Common myeloid progenitor, CD34-positive (primary cell): ENCODE measurements around the gene RPS27.

Experiments used
- CTCF ChIA-PET: fragments of 350-600 bp; sonication (Branson Sonifier 250); formaldehyde crosslinking; loops from one replicate; lab custom pipeline; 2021; ENCODE audit warnings: antibody characterized with exemption; lab: Charles Lee
- POLR2A ChIA-PET: fragments of 350-600 bp; sonication (Branson Sonifier 250); formaldehyde crosslinking; loops from one replicate; lab custom pipeline; 2021; ENCODE audit warnings: antibody characterized with exemption; lab: Charles Lee
- DNase-seq, 3 donors: peaks; one replicate each; pipeline versions ENCODE4 v3.0.0 to v3.0.0-alpha.2; 2013
- H3K27ac ChIP-seq, 2 experiments: 1 replicate in 1 of 2; 2 replicates in 1 of 2; pipeline ENCODE4 v1.7.0; 2013; ENCODE audit warnings: inconsistent platforms in 2 of 2, low read length in 2 of 2, mild to moderate bottlenecking in 2 of 2, low read depth in 1 of 2, moderate library complexity in 1 of 2; ENCODE audit not compliant: severe bottlenecking in 2 of 2, insufficient read depth in 1 of 2, poor library complexity in 1 of 2
- H3K27me3 ChIP-seq, 5 experiments: replicated peaks in 2 of 5; 1 replicate in 3 of 5; 2 replicates in 2 of 5; pipeline versions ENCODE4 v1.6.1 to v1.7.0; 2013; ENCODE audit warnings: low read length in 4 of 5, mild to moderate bottlenecking in 2 of 5, moderate library complexity in 2 of 5, inconsistent platforms in 1 of 5; ENCODE audit not compliant: insufficient read depth in 5 of 5, control insufficient read depth in 4 of 5
- H3K36me3 ChIP-seq, 4 experiments: 1 replicate in 2 of 4; 2 replicates in 2 of 4; pipeline versions ENCODE4 v1.6.1 to v1.7.0; 2013; ENCODE audit warnings: low read length in 3 of 4, control low read depth in 1 of 4, mild to moderate bottlenecking in 1 of 4; ENCODE audit not compliant: control insufficient read depth in 4 of 4, insufficient read depth in 4 of 4
- H3K4me1 ChIP-seq, 4 experiments: 1 replicate in 3 of 4; 2 replicates in 1 of 4; pipeline versions ENCODE4 v1.6.1 to v1.7.1; 2013; ENCODE audit warnings: low read length in 3 of 4, mild to moderate bottlenecking in 3 of 4, control low read depth in 1 of 4, inconsistent platforms in 1 of 4, moderate library complexity in 1 of 4; ENCODE audit not compliant: control insufficient read depth in 4 of 4, insufficient read depth in 4 of 4; ENCODE audit errors: control extremely low read depth in 1 of 4
- H3K4me3 ChIP-seq, 7 experiments: 1 replicate in 4 of 7; 2 replicates in 3 of 7; pipeline versions ENCODE4 v1.5.1 to v1.7.0; 2013; ENCODE audit warnings: mild to moderate bottlenecking in 7 of 7, low read length in 6 of 7, moderate library complexity in 6 of 7, inconsistent platforms in 2 of 7, low read depth in 2 of 7, control low read depth in 1 of 7; ENCODE audit not compliant: insufficient read depth in 4 of 7, control insufficient read depth in 1 of 7; ENCODE audit errors: extremely low read depth in 1 of 7
- H3K9me3 ChIP-seq, 5 experiments: 1 replicate in 4 of 5; 2 replicates in 1 of 5; pipeline versions ENCODE4 v1.6.1 to v1.7.1; 2013; ENCODE audit warnings: low read length in 4 of 5, mild to moderate bottlenecking in 2 of 5, inconsistent platforms in 1 of 5, low read depth in 1 of 5, moderate library complexity in 1 of 5; ENCODE audit not compliant: control insufficient read depth in 4 of 5, insufficient read depth in 2 of 5; ENCODE audit errors: control extremely low read depth in 1 of 5
- WGBS: methylation state at CpG from one replicate; pipeline ENCODE4 v1.1.5; 2013; ENCODE audit not compliant: insufficient coverage; 5-methylcytosine and 5-hydroxymethylcytosine counted together

Gene RPS27

GRCh38 chr1:153984123-153984894 lies 6.3 kb upstream of the RPS27 start:
- H3K27me3 ChIP-seq: no peaks in the 10 kb centered on the region
- H3K27ac ChIP-seq: no peak overlapping the region
- H3K4me3 ChIP-seq: no peak overlapping the region
- peaks cover 14 to 27% (median 23%) of the 10 kb centered on the region in 4 experiments for H3K4me1 ChIP-seq
- 85% methylated on average over 4 of the region's 6 CpGs for WGBS
- CTCF ChIA-PET: interaction anchor here (1.0 to 6.3 kb wide), 9 partner anchors 10 to 187 kb away, joined by 3 to 65 read pairs (median 8); partner anchors contain the start of genes CREB3L4, DENND4B and JTB
- POLR2A ChIA-PET: interaction anchor here (0.8 to 1.8 kb wide), 2 partner anchors 18 to 61 kb away, joined by 3 to 7 read pairs; partner anchors contain the start of gene GATAD2B
- no peaks in the 10 kb centered on the region for H3K9me3 ChIP-seq
- H3K36me3 ChIP-seq: peaks cover 0 to 9% (median 5%) of the 10 kb centered on the region in 4 experiments
- peak in 2 of 3 donors; percentile 43 to 57 for DNase-seq

- peak overlapping the region; percentile 23 to 87 (median 66) for H3K4me3 ChIP-seq
- ChIA-PET POLR2A (interaction anchor here (0.7 to 2.8 kb wide), 4 partner anchors 8 to 63 kb away, joined by 5 to 17 read pairs (median 6); partner anchors contain the start of genes CREB3L4, DENND4B, GATAD2B and JTB), CTCF (interaction anchor here (0.9 to 6.3 kb wide), 16 partner anchors 11 to 358 kb away, joined by 3 to 65 read pairs (median 8); partner anchors contain the start of genes CREB3L4, DENND4B, JTB and SLC39A1)
- H3K27me3 ChIP-seq: no peaks in the 10 kb centered on the region
- H3K9me3 ChIP-seq: no peaks in the 10 kb centered on the region
- H3K4me1 ChIP-seq: peaks cover 14 to 32% (median 23%) of the 10 kb centered on the region in 4 experiments
- WGBS: 31% methylated on average over 6 of the region's 7 CpGs
- peak overlapping the region; percentile 54 to 80 for H3K27ac ChIP-seq
- peaks cover 0 to 9% (median 5%) of the 10 kb centered on the region in 4 experiments for H3K36me3 ChIP-seq
- peak; percentile 78 to 88 (median 87) for DNase-seq
Observed at GRCh38 chr1:153985341-153985912, 5.1 kb upstream of the RPS27 start.

GRCh38 chr1:153985941-153986761 lies 4.4 kb upstream of the RPS27 start, which contains the start of gene RAB13:
RAB13 (minus strand) TSS chr1:153986339; CDS start chr1:153986236, 103 bp downstream.
- Histone ChIP-seq H3K36me3 (peaks cover 0 to 8% (median 5%) of the 10 kb centered on the region in 4 experiments), H3K4me1 (peaks cover 14 to 34% (median 23%) of the 10 kb centered on the region in 4 experiments), H3K27me3 (no peaks in the 10 kb centered on the region), H3K27ac (peak within 1 kb of the TSS; percentile 54 to 80), H3K4me3 (peak within 1 kb of the TSS; percentile 23 to 87 (median 66)), H3K9me3 (no peaks in the 10 kb centered on the region)
- POLR2A ChIA-PET: interaction anchor here (0.8 to 2.8 kb wide), 6 partner anchors 9 to 196 kb away, joined by 3 to 17 read pairs (median 5); partner anchors contain the start of genes DENND4B, GATAD2B, JTB and SLC39A1
- DNase-seq: peak in 2 of 3 donors; percentile 53 to 55
- WGBS: 1% methylated on average over 14 of the region's 32 CpGs
- CTCF ChIA-PET: interaction anchor here (0.9 to 6.3 kb wide), 24 partner anchors 11 to 358 kb away, joined by 3 to 65 read pairs (median 4); partner anchors contain the start of genes CREB3L4, DENND4B, JTB and SLC39A1

GRCh38 chr1:153987621-153988020 lies 2.9 kb upstream of the RPS27 start:
- Histone ChIP-seq H3K9me3 (no peaks in the 10 kb centered on the region), H3K4me1 (peaks cover 24 to 46% (median 37%) of the 10 kb centered on the region in 4 experiments), H3K4me3 (no peak overlapping the region), H3K27me3 (no peaks in the 10 kb centered on the region), H3K36me3 (peaks cover 2 to 18% (median 8%) of the 10 kb centered on the region in 4 experiments), H3K27ac (no peak overlapping the region)
- 98% methylated on average over 5 of the region's 8 CpGs for WGBS
- POLR2A ChIA-PET: interaction anchor here (1.1 to 2.8 kb wide), 4 partner anchors 24 to 65 kb away, joined by 3 to 17 read pairs (median 4); partner anchors contain the start of genes DENND4B, GATAD2B and SLC39A1
- CTCF ChIA-PET: interaction anchor here (1.0 to 6.3 kb wide), 15 partner anchors 13 to 313 kb away, joined by 3 to 65 read pairs (median 10); partner anchors contain the start of genes CREB3L4, DENND4B, JTB and SLC39A1
- DNase-seq: no peak

- peaks cover 6 to 40% (median 22%) of the 10 kb centered on the region in 4 experiments for H3K36me3 ChIP-seq
- H3K4me3 ChIP-seq: peak overlapping the region; percentile 90 to 100 (median 95)
- H3K27me3 ChIP-seq: no peaks in the 10 kb centered on the region
- no peaks in the 10 kb centered on the region for H3K9me3 ChIP-seq
- H3K4me1 ChIP-seq: peaks cover 13 to 29% (median 23%) of the 10 kb centered on the region in 4 experiments
- POLR2A ChIA-PET: interaction anchor here (0.5 to 2.0 kb wide), 11 partner anchors 11 to 450 kb away, joined by 3 to 12 read pairs (median 3); partner anchors contain the start of genes CREB3L4, CRTC2, JTB and S100A5
- no peak for DNase-seq
- WGBS: 0% methylated on average over 1 of the region's 9 CpGs
- CTCF ChIA-PET: interaction anchor here (1.1 to 2.0 kb wide), 3 partner anchors 19 to 335 kb away, joined by 3 to 6 read pairs (median 4); no protein-coding TSS in a partner anchor
- peak overlapping the region; percentile 99 to 100 for H3K27ac ChIP-seq
Observed at GRCh38 chr1:153991151-153991630, 629 bp downstream of the RPS27 start.
